T-helper 1 cell treated with Interleukin-12 subunit alpha and Interleukin-12 subunit beta and Interleukin-4 antibody, amounts not matched to agents 30 ng/mL and 1 ng/mL, for 36 hours (primary cell): ENCODE results near the gene ZBTB9. TPM values are rescaled to one million over a fixed set of nuclear protein-coding genes. Genes with fewer than 3 reads are reported as not detected.

Source experiments
- intact Hi-C: fragments of 100-400 bp; cut with micrococcal nuclease; formaldehyde crosslinking; loops from one replicate; pipeline ENCODE4 v1.15.1; 2024
- total RNA-seq: library from RNA; stranded (reverse); gene quantifications from 2 replicates; pipeline ENCODE4 v1.2.3, GENCODE V29; 2022

Gene ZBTB9
- total RNA-seq, 1 donor from 2014 or later, result 11.7 TPM

- intact Hi-C loops, result loop anchor here (1.0 to 10.0 kb wide), 20 partner anchors 8 to 1753 kb away; partner anchors contain the start of genes AGPAT1, C6orf47, CSNK2B and DXO
These were observed 36.3 kb upstream of the ZBTB9 start, which contains the start of gene CUTA for GRCh38 chr6:33417903-33418689. TSS of gene CUTA (minus strand) at chr6:33418107. CDS start at chr6:33418000, 107 bp downstream.

- intact Hi-C loops, result loop anchor here (1.0 to 10.0 kb wide), 20 partner anchors 8 to 1754 kb away; partner anchors contain the start of genes AGPAT1, C6orf47, CSNK2B and DXO
These were observed 35.6 kb upstream of the ZBTB9 start for GRCh38 chr6:33418690-33419291.

GRCh38 chr6:33419580-33420490, 34.5 kb upstream of the ZBTB9 start, which contains the start of gene SYNGAP1:
TSS of gene SYNGAP1 (plus strand) at chr6:33420065. CDS start at chr6:33420265, 200 bp downstream.
- intact Hi-C loops, result loop anchor here (2.0 to 10.0 kb wide), 12 partner anchors 35 to 1755 kb away; partner anchors contain the start of genes AGPAT1, C6orf47, CSNK2B and DXO

- intact Hi-C loops, result no loop called here
These were observed 33.7 kb upstream of the ZBTB9 start for GRCh38 chr6:33420491-33421343.

GRCh38 chr6:33421344-33421643, 33.1 kb upstream of the ZBTB9 start:
- intact Hi-C loops, result no loop called here

- intact Hi-C loops, result no loop called here
These were observed 30.6 kb upstream of the ZBTB9 start for GRCh38 chr6:33423777-33424176.

- intact Hi-C loops, result loop anchor here (1.0 to 5.0 kb wide), 5 partner anchors 15 to 196 kb away; partner anchors contain the start of genes ITPR3, KIFC1 and ZBTB9
These were observed 29.3 kb upstream of the ZBTB9 start for GRCh38 chr6:33424855-33425667.

GRCh38 chr6:33425668-33426577, 28.5 kb upstream of the ZBTB9 start:
- intact Hi-C loops, result loop anchor here (1.0 to 5.0 kb wide), 6 partner anchors 8 to 195 kb away; partner anchors contain the start of genes CUTA, ITPR3, KIFC1 and ZBTB9

GRCh38 chr6:33426590-33427511, 27.5 kb upstream of the ZBTB9 start:
- intact Hi-C loops, result loop anchor here (1.0 to 5.0 kb wide), 2 partner anchors 9 to 105 kb away; partner anchors contain the start of gene CUTA

GRCh38 chr6:33427585-33428223, 26.7 kb upstream of the ZBTB9 start:
- intact Hi-C loops, result loop anchor here (1.0 to 5.0 kb wide), 2 partner anchors 105 to 144 kb away; no protein-coding TSS in a partner anchor

- intact Hi-C loops, result loop anchor here (1.0 to 5.0 kb wide), 2 partner anchors 104 to 143 kb away; no protein-coding TSS in a partner anchor
These were observed 26.0 kb upstream of the ZBTB9 start for GRCh38 chr6:33428224-33428965.

- intact Hi-C loops, result loop anchor here (1.0 to 5.0 kb wide), 2 partner anchors 103 to 142 kb away; no protein-coding TSS in a partner anchor
These were observed 25.2 kb upstream of the ZBTB9 start for GRCh38 chr6:33428966-33429749.

- intact Hi-C loops, result loop anchor here (5.0 kb wide), 1 partner anchor 103 kb away; no protein-coding TSS in a partner anchor
These were observed 24.7 kb upstream of the ZBTB9 start for GRCh38 chr6:33429750-33430052.

- intact Hi-C loops, result no loop called here
These were observed 24.0 kb upstream of the ZBTB9 start for GRCh38 chr6:33430334-33430733.
